Measurements from ENCODE around the gene GNRH2. TPM values are rescaled to one million over a fixed set of nuclear protein-coding genes. Genes with fewer than 3 reads are reported as not detected.
A peak's percentile ranks its signal among the peaks of the same experiment; 100 is the strongest.

The GNRH2 gene
- not detected for total RNA-seq

GRCh38 chr20:3043322-3043721 lies at the start of gene GNRH2:
Gene GNRH2 (plus strand): TSS chr20:3043622. CDS start chr20:3044415, 793 bp downstream.
- Histone ChIP-seq H3K4me3 (no peak within 1 kb of the TSS), H3K9me3 (no peaks in the 10 kb centered on the region), H3K36me3 (peaks cover 21 to 41% (median 33%) of the 10 kb centered on the region in 4 donors), H3K27me3 (no peaks in the 10 kb centered on the region), H3K27ac (replicated peaks in 1 of 4) (peak within 1 kb of the TSS; percentile 34 to 95 (median 60)), H3K4me1 (peaks cover 30 to 46% (median 42%) of the 10 kb centered on the region in 4 donors)
- intact Hi-C loops (cut with DNase I) = no loop called here
- no peak for DNase-seq (ENCODE audit: extremely low spot score)
- TF ChIP-seq, protein P1, sequence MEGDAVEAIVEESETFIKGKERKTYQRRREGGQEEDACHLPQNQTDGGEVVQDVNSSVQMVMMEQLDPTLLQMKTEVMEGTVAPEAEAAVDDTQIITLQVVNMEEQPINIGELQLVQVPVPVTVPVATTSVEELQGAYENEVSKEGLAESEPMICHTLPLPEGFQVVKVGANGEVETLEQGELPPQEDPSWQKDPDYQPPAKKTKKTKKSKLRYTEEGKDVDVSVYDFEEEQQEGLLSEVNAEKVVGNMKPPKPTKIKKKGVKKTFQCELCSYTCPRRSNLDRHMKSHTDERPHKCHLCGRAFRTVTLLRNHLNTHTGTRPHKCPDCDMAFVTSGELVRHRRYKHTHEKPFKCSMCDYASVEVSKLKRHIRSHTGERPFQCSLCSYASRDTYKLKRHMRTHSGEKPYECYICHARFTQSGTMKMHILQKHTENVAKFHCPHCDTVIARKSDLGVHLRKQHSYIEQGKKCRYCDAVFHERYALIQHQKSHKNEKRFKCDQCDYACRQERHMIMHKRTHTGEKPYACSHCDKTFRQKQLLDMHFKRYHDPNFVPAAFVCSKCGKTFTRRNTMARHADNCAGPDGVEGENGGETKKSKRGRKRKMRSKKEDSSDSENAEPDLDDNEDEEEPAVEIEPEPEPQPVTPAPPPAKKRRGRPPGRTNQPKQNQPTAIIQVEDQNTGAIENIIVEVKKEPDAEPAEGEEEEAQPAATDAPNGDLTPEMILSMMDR (IDR thresholded peaks at IDR 0.05) = no peak
- no peak for TF ChIP-seq POLR2A (IDR thresholded peaks at IDR 0.05; ENCODE audit: low read depth)
- no peak for TF ChIP-seq POLR2AphosphoS5 (IDR thresholded peaks at IDR 0.05)
- no peak for TF ChIP-seq EP300 (IDR thresholded peaks at IDR 0.05)
- 100% methylated on average over 1 of the region's 3 CpGs for WGBS

GRCh38 chr20:2995796-2996195 lies 47.6 kb upstream of the GNRH2 start:
- Histone ChIP-seq H3K27me3 (no peaks in the 10 kb centered on the region), H3K36me3 (peaks cover 33 to 66% (median 57%) of the 10 kb centered on the region in 4 donors), H3K9me3 (no peaks in the 10 kb centered on the region), H3K27ac (replicated peaks in 1 of 4) (no peak overlapping the region), H3K4me3 (no peak overlapping the region), H3K4me1 (no peaks in the 10 kb centered on the region)
- WGBS = 85% methylated on average over 2 of the region's 2 CpGs
- intact Hi-C loops (cut with DNase I) = no loop called here
- TF ChIP-seq, protein P1 (IDR thresholded peaks at IDR 0.05) = no peak
- TF ChIP-seq POLR2AphosphoS5 (IDR thresholded peaks at IDR 0.05) (no peak), POLR2A (IDR thresholded peaks at IDR 0.05; ENCODE audit: low read depth) (no peak), EP300 (IDR thresholded peaks at IDR 0.05) (no peak)
- DNase-seq (ENCODE audit: extremely low spot score) = no peak

GRCh38 chr20:2998728-2999127 lies 44.7 kb upstream of the GNRH2 start:
- H3K36me3 ChIP-seq = peaks cover 12 to 51% (median 33%) of the 10 kb centered on the region in 4 donors
- intact Hi-C loops (cut with DNase I) = no loop called here

DNA sequence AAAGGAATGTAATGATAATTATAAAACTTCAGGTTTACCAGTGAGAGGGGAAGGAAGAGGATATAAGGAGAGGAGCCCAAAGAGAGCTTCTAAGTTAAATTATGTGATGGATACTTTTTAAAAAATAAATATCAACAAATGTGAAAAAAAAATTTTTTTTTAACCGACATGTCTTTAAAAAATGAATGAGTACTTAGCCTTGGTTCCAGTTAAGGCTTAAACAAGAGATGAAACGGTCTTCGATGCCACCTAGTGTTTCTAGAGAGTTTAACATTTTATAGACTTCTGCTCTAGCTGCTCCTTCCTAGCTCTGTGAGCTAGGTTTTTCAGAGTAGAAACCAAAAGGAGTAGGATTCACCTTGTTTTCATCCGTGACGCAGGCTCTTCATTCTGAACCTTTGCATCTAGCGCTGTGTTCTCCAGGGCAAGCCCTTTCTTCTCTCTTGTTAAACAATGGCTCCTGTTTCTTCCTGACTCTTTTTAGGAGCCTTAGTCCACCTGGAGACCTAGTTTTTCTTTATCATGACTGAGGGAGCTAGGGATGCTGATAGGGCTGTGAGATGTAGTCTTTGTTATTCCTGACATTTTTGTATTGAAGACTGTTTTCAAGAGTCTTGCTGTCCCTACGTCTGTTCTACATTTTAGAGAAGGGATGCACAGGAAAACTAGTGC lies 42.4 kb upstream of the GNRH2 start:
- Histone ChIP-seq H3K9me3 (no peaks in the 10 kb centered on the region), H3K27me3 (no peaks in the 10 kb centered on the region), H3K4me1 (no peaks in the 10 kb centered on the region), H3K27ac (replicated peaks in 1 of 4) (no peak overlapping the region), H3K4me3 (no peak overlapping the region), H3K36me3 (peaks cover under 1 to 51% (median 25%) of the 10 kb centered on the region in 4 donors)
- TF ChIP-seq POLR2AphosphoS5 (IDR thresholded peaks at IDR 0.05) = no peak
- TF ChIP-seq, protein P1 (IDR thresholded peaks at IDR 0.05) = peak; percentile 27 to 45 (median 41)
- intact Hi-C loops (cut with DNase I) = no loop called here
- 71% methylated on average over 7 of the region's 7 CpGs for WGBS
- no peak for DNase-seq (ENCODE audit: extremely low spot score)

More at GRCh38 chr20:2998728-2999127, 44.7 kb upstream of the GNRH2 start:
- no peak overlapping the region for H3K27ac ChIP-seq (replicated peaks in 1 of 4)
- DNase-seq (ENCODE audit: extremely low spot score) = no peak
- no peak overlapping the region for H3K4me3 ChIP-seq
- H3K9me3 ChIP-seq = no peaks in the 10 kb centered on the region
- TF ChIP-seq POLR2AphosphoS5 (IDR thresholded peaks at IDR 0.05) = no peak
- TF ChIP-seq, protein P1 (IDR thresholded peaks at IDR 0.05) = no peak
- no peaks in the 10 kb centered on the region for H3K27me3 ChIP-seq
- H3K4me1 ChIP-seq = no peaks in the 10 kb centered on the region

- H3K27ac ChIP-seq (replicated peaks in 1 of 4) = no peak overlapping the region
- WGBS = 83% methylated on average over 2 of the region's 2 CpGs
- TF ChIP-seq POLR2AphosphoS5 (IDR thresholded peaks at IDR 0.05) = no peak
- no peak for TF ChIP-seq POLR2A (IDR thresholded peaks at IDR 0.05; ENCODE audit: low read depth)
- TF ChIP-seq, protein P1 (IDR thresholded peaks at IDR 0.05) = no peak
- DNase-seq (ENCODE audit: extremely low spot score) = no peak
- H3K36me3 ChIP-seq = peaks cover 14 to 67% (median 41%) of the 10 kb centered on the region in 4 donors
- H3K27me3 ChIP-seq = no peaks in the 10 kb centered on the region
- no peaks in the 10 kb centered on the region for H3K4me1 ChIP-seq
- intact Hi-C loops (cut with DNase I) = no loop called here
- H3K9me3 ChIP-seq = no peaks in the 10 kb centered on the region
- no peak overlapping the region for H3K4me3 ChIP-seq
Observed at GRCh38 chr20:3003416-3003815, 40.0 kb upstream of the GNRH2 start.

All from esophagus muscularis mucosa (tissue), 4 donors.